ENCODE measurements around the gene NFYA. TPM values are rescaled to one million over a fixed set of nuclear protein-coding genes. Genes with fewer than 3 reads are reported as not detected.

NFYA gene
- total and polyA plus RNA-seq, 4 donors: 5.9 to 38.0 (median 16.7) TPM

DNA sequence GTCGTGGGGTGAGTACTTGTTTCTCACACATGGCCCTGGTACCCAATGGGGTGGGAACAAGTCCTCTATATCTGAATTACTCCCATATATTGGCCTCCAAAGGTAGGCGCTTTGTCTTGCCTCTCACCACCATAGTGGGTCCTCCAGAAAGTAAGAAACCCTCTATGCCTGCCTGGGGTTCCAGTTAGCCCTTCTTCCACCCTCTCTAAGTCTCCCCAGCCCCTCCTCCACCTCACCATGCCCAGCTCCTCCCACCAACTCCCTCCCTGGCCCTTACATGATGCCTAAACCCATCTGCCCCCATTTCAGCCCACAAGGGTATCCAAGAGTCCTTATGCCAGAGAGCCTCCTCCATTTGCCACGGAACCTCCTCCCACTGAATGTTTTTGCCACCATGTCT, 29.6 kb upstream of the NFYA start:
- Histone ChIP-seq H3K4me3 (no peak overlapping the region), H3K9ac (ENCODE audit: insufficient read depth in 1 of 2, low read length in 2 of 2) (no peak overlapping the region), H3K27me3 (ENCODE audit: control insufficient read depth in 3 of 3, insufficient read depth in 3 of 3, low read length in 2 of 3) (no peaks in the 10 kb centered on the region), H3K36me3 (ENCODE audit: control insufficient read depth in 4 of 4, insufficient read depth in 4 of 4, low read length in 4 of 4) (no peaks in the 10 kb centered on the region), H3K9me3 (ENCODE audit: control insufficient read depth in 4 of 4, insufficient read depth in 3 of 4, low read length in 3 of 4) (no peaks in the 10 kb centered on the region), H3K27ac (ENCODE audit: low read depth in 1 of 2, low read length in 1 of 2) (no peak overlapping the region), H3K4me1 (ENCODE audit: control insufficient read depth in 5 of 5, insufficient read depth in 5 of 5, low read length in 5 of 5) (peaks cover 0 to 7% (median 0%) of the 10 kb centered on the region in 5 donors)
- no peak for DNase-seq
- TF ChIP-seq, protein P1, sequence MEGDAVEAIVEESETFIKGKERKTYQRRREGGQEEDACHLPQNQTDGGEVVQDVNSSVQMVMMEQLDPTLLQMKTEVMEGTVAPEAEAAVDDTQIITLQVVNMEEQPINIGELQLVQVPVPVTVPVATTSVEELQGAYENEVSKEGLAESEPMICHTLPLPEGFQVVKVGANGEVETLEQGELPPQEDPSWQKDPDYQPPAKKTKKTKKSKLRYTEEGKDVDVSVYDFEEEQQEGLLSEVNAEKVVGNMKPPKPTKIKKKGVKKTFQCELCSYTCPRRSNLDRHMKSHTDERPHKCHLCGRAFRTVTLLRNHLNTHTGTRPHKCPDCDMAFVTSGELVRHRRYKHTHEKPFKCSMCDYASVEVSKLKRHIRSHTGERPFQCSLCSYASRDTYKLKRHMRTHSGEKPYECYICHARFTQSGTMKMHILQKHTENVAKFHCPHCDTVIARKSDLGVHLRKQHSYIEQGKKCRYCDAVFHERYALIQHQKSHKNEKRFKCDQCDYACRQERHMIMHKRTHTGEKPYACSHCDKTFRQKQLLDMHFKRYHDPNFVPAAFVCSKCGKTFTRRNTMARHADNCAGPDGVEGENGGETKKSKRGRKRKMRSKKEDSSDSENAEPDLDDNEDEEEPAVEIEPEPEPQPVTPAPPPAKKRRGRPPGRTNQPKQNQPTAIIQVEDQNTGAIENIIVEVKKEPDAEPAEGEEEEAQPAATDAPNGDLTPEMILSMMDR (IDR thresholded peaks at IDR 0.05; ENCODE audit: control extremely low read depth, extremely low read depth): no peak
- no peak for ATAC-seq (ENCODE audit: insufficient read depth, low FRiP score)
- WGBS, 2 donors: 94 to 97% methylated on average over 3 of the region's 3 CpGs

DNA sequence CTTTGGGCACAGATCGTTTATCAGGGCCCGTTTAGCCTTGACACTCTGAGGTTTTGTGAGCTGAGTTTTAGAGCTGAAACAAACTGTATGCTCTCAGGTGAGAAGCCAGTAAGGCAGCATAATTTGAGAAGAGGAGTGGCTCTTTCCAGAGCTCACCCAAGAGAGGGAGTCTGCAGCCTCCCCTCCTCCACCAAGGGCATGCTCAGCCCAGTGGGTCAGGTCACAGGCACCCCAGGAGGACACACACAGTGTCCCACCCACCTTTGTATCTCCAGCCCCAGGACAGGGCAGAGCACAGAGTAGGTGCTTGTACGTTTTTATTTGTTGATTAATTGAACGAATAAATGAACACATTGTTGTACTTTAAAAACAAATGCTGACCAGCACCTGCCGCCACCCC, 27.1 kb upstream of the NFYA start:
- TF ChIP-seq, protein P1 (IDR thresholded peaks at IDR 0.05; ENCODE audit: control extremely low read depth, extremely low read depth): no peak
- H3K27ac ChIP-seq (ENCODE audit: low read depth in 1 of 2, low read length in 1 of 2): no peak overlapping the region
- no peaks in the 10 kb centered on the region for H3K27me3 ChIP-seq (ENCODE audit: control insufficient read depth in 3 of 3, insufficient read depth in 3 of 3, low read length in 2 of 3)
- DNase-seq (no peak), ATAC-seq (ENCODE audit: insufficient read depth, low FRiP score) (no peak)
- no peak overlapping the region for H3K4me3 ChIP-seq
- no peaks in the 10 kb centered on the region for H3K9me3 ChIP-seq (ENCODE audit: control insufficient read depth in 4 of 4, insufficient read depth in 3 of 4, low read length in 3 of 4)
- peaks cover 0 to 4% (median 0%) of the 10 kb centered on the region in 5 donors for H3K4me1 ChIP-seq (ENCODE audit: control insufficient read depth in 5 of 5, insufficient read depth in 5 of 5, low read length in 5 of 5)
- 77 to 84% methylated on average over 5 of the region's 5 CpGs for WGBS, 2 donors
- H3K36me3 ChIP-seq (ENCODE audit: control insufficient read depth in 4 of 4, insufficient read depth in 4 of 4, low read length in 4 of 4): no peaks in the 10 kb centered on the region
- no peak overlapping the region for H3K9ac ChIP-seq (ENCODE audit: insufficient read depth in 1 of 2, low read length in 2 of 2)

DNA sequence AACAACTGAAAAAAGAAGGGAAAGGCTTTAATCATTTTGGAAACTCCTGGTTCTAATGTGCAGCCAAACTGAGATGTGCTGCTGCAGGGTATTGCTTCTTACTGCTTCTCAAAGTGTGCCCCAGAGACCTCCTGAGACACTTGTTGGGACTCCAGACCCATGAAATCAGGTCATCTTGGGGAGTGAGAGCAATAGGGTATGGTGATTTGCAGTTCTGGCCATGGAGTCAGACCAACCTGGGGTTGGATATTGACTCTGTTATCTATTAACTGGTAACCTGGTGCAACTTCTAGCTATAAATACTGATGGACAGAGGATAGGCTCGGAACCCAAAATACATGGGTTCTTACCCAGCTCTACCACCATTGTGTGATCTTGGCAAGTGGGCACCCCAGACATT, 26.7 kb upstream of the NFYA start:
- TF ChIP-seq, protein P1 (IDR thresholded peaks at IDR 0.05; ENCODE audit: control extremely low read depth, extremely low read depth): no peak
- DNase-seq: no peak
- Histone ChIP-seq H3K4me3 (no peak overlapping the region), H3K27me3 (ENCODE audit: control insufficient read depth in 3 of 3, insufficient read depth in 3 of 3, low read length in 2 of 3) (no peaks in the 10 kb centered on the region), H3K9ac (ENCODE audit: insufficient read depth in 1 of 2, low read length in 2 of 2) (no peak overlapping the region), H3K27ac (ENCODE audit: low read depth in 1 of 2, low read length in 1 of 2) (no peak overlapping the region), H3K9me3 (ENCODE audit: control insufficient read depth in 4 of 4, insufficient read depth in 3 of 4, low read length in 3 of 4) (no peaks in the 10 kb centered on the region), H3K36me3 (ENCODE audit: control insufficient read depth in 4 of 4, insufficient read depth in 4 of 4, low read length in 4 of 4) (no peaks in the 10 kb centered on the region), H3K4me1 (ENCODE audit: control insufficient read depth in 5 of 5, insufficient read depth in 5 of 5, low read length in 5 of 5) (peaks cover 0 to 4% (median 0%) of the 10 kb centered on the region in 5 donors)
- 92 to 98% methylated on average over 1 of the region's 1 CpG for WGBS, 2 donors
- no peak for ATAC-seq (ENCODE audit: insufficient read depth, low FRiP score)

DNA sequence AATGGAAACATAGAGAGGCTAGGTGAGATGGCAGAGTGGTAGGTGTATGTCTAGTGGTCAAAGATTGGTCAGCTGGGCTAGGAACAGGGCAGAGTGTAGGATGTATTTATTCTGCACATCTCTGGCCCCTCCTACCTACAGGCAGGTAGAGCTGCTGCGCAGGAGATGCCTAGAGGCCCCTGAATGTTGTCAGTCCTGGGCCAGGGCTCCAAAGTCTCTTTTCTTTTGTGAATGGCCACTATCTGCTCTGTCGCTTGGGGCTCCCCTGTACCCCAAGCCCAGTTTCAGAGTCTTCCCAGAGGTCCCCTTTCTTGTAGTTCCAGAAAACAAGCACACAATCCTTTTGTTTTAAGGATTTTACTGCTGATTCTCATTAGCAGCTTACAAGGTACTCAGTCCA, 25.5 kb upstream of the NFYA start:
- Histone ChIP-seq H3K4me1 (ENCODE audit: control insufficient read depth in 5 of 5, insufficient read depth in 5 of 5, low read length in 5 of 5) (peaks cover 0 to 8% (median 0%) of the 10 kb centered on the region in 5 donors), H3K9me3 (ENCODE audit: control insufficient read depth in 4 of 4, insufficient read depth in 3 of 4, low read length in 3 of 4) (no peaks in the 10 kb centered on the region), H3K36me3 (ENCODE audit: control insufficient read depth in 4 of 4, insufficient read depth in 4 of 4, low read length in 4 of 4) (no peaks in the 10 kb centered on the region), H3K27ac (ENCODE audit: low read depth in 1 of 2, low read length in 1 of 2) (no peak overlapping the region), H3K9ac (ENCODE audit: insufficient read depth in 1 of 2, low read length in 2 of 2) (no peak overlapping the region), H3K27me3 (ENCODE audit: control insufficient read depth in 3 of 3, insufficient read depth in 3 of 3, low read length in 2 of 3) (no peaks in the 10 kb centered on the region), H3K4me3 (no peak overlapping the region)
- WGBS, 2 donors: 97 to 100% methylated on average over 2 of the region's 2 CpGs
- DNase-seq (no peak), ATAC-seq (ENCODE audit: insufficient read depth, low FRiP score) (no peak)
- TF ChIP-seq, protein P1 (IDR thresholded peaks at IDR 0.05; ENCODE audit: control extremely low read depth, extremely low read depth): no peak

Measured in lung (tissue), 12 donors.